AG08395 (cell line): Measurements from ENCODE around the gene LRRC53.

Source experiments
- DNase-seq: peaks from one replicate; pipeline ENCODE4 v3.0.0; 2012; ENCODE audit warnings: mixed read lengths, low spot score

The LRRC53 gene

DNA sequence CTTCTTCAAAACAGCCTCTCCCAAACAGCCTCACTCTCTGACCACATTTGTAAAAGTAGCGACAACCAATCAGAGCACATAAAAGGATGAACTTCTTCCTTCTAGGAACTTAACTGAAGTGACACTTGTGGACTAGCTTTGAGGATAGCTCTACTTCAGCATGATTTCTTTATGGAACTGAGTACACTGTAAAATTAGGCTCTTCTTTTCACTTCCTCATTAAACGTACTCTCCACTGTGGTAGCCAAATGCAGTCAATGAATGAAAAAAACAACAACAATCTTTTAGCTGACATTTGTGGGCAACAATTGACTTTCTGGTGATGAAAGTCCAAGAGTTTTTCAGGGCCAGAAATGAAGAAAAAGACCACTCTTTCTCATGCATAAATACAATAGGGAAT is 9.6 kb downstream of the LRRC53 start:
- no peak for DNase-seq

DNA sequence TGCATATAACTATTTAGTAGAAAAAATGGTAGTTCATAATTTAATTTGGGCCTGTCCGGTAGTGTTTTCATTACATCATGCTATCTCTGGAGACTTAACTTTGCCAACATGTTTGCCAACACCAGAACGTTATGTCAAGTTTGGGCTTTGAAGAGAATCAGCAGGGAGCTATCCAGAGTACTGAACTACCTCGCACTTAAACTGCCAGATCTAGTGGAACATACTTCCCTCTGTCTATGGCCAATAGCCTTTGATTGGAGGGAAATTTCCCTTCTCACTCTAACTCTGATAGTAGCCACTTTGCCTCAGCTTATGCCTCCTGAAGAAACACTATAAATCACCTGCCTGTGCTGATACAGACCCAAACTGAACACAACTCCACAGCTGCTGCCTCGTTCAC is 10.0 kb downstream of the LRRC53 start:
- DNase-seq: peak; percentile 40

GRCh38 chr1:74498901-74499300 is 13.5 kb downstream of the LRRC53 start:
- DNase-seq: no peak

DNA sequence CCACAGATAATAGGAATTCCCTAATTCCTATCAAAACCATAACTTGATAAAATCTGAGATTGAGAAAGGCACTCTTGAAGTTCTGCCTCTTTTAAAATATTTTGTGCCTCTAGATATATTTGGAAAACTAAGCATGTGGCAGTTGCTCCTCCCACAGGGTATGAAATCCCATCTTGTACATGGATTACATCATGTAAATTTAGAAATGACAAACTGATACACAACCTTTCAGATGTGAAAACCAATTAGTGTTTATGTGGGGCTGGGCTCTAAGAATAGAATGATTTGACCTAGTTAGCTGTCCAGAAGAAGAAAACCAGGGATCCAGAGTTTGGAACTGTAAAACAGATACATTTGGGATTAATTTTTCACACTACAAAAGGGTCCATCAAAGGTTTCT is 15.7 kb downstream of the LRRC53 start:
- no peak for DNase-seq

- DNase-seq: no peak
Measured at GRCh38 chr1:74486036-74486435, 26.4 kb downstream of the LRRC53 start.

DNA sequence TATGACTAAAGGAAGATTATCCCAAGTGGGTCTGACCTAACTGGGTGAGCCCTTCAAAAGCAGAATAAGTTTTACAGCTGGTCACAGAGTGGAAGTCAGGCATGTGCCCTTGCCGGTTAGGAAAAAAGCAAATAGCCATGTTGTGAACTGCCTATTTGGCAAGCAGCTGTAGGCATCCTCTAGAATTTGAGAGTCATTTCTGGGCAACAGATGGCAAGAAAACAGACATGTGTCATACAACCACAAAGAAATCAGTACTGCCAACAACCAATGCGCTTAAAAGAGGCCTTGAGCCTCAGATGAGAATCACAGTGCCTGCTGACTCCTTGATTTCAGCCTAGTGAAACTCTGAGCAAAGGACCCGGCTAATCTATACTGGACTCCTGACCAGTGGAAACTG is 26.8 kb downstream of the LRRC53 start:
- no peak for DNase-seq

- no peak for DNase-seq
Measured at GRCh38 chr1:74481607-74482006, 30.8 kb downstream of the LRRC53 start.

- no peak for DNase-seq
Measured at GRCh38 chr1:74480068-74480467, 32.3 kb downstream of the LRRC53 start.

DNA sequence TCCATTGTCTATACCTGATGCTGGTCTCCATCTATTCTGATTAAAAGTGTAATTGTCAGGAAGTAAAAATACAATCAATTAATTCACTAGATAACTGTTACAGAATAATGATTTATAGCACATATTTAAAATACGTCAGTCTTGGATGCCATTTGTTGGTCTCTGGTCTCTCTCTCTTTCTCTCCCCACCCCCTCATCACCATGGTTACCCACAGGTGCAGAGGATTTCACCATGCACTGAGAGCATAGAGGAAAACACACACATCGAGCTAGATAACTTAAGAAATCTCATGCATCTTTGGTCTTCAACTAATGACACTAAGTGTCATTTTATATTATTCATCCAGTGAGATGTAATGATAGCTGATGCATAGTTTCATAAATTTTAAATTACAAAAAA is 33.4 kb downstream of the LRRC53 start:
- no peak for DNase-seq

DNA sequence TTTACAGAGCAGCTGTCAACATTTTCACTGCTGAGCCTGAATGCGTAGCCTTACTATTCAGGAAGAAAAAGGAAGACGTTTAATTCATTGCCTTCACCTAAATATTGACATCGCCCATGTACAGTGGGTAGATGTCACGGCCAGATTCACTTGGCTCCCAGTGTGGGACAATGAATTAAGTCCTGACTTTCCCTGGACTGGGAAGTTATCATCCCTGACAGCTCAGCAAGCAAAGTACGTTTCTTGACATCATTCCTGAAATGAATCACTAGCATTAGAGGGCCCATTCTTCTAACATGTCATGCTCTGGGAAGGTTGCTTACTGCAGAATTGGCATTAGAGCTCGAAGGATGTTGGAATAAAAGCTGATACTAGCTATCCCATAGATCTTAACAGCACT is 37.8 kb downstream of the LRRC53 start:
- no peak for DNase-seq

- no peak for DNase-seq
Measured at GRCh38 chr1:74471470-74471869, 40.9 kb downstream of the LRRC53 start.

DNA sequence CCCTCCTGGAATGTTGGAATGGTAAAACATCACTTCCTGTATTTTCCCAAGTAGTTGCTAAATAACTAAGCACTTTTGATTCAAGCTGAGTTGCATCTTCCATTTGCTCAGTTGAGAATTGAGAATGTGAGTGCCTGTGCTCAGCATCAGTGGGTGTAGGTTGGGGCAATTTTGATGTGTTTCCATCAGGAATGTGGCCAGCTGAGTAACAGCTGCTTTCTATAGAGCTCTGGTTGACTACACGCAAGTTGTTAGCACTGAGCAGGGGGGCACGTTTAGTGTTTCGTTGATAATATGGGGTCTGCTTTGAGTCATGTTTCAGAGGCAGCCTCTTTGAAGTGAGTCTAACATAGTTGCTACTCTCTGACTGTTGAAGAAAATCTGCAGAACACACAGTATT is 41.5 kb downstream of the LRRC53 start:
- no peak for DNase-seq

- DNase-seq: no peak
Measured at GRCh38 chr1:74470251-74470650, 42.2 kb downstream of the LRRC53 start.

DNA sequence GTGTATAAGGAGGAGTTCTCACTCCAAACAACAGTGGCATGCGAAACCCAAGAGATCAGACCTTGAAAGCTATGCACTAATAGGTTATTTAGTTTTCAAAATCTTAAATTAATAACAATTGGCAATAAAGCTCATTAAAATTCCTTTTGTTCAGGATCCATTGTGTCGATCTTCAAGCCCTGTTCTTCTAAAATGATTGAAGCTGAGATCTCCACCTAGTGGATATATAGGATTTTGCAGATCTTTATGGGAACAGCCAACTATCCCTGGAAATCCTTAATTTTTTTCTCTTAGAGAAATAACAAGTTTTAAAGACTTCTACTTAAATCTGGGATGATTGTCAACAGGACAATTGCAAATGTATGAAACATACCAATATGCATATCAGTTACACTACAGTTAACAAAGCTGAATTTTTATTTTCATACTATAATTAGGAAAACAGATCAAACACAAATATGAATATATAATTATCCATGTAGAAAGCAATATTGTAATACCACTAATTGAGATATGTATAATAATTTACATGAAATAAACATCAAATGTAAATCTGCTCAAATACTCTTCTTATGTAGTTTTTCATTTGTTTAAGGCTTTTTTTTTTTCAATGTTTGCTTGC is 43.3 kb downstream of the LRRC53 start:
- DNase-seq: peak; percentile 56

- DNase-seq: no peak
Measured at GRCh38 chr1:74467786-74468377, 44.5 kb downstream of the LRRC53 start.

GRCh38 chr1:74465193-74465681 is 47.2 kb downstream of the LRRC53 start:
- no peak for DNase-seq

- DNase-seq: no peak
Measured at GRCh38 chr1:74464037-74464436, 48.4 kb downstream of the LRRC53 start.

- peak; percentile 31 for DNase-seq
Measured at GRCh38 chr1:74463333-74463988, 49.0 kb downstream of the LRRC53 start.

DNA sequence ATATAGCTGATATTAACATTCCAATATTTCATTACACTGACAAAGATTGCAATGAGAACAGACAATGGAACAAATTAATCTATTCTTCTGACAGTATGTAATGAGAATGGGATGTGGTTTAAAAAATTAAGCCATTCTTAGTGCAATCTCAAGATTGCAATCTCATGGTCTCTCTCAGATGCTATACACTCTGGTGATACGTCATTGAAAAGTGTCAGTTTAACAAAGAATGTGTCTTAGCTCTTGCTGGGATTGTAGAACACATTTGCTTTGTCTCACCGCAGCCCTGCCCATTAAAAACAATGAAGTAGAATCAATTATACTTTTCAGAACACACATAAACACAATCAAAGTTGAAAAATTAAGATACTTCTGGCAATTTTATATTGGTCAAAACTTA is 55.2 kb downstream of the LRRC53 start:
- no peak for DNase-seq

GRCh38 chr1:74455390-74455789 is 57.0 kb downstream of the LRRC53 start:
- no peak for DNase-seq

- no peak for DNase-seq
Measured at GRCh38 chr1:74453277-74453676, 59.1 kb downstream of the LRRC53 start.

DNA sequence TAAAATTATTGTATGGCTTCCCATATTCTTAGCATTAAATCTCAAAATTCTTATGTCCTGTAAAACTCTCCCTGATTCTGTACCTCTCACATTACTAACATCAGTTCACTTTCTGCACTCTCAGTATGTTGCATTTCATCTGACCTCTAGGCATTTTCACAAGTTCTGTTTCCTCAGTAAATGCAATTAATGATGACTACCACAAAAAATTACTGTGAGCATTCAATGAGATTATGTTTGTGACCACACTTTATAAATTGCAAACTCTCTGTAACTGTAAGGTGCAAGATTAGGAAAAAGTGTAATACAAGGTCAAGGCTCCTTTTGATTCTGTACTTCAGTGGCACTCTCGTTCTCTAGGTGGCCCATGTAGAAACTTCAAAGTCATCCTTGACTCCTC is 60.4 kb downstream of the LRRC53 start:
- DNase-seq: no peak

DNA sequence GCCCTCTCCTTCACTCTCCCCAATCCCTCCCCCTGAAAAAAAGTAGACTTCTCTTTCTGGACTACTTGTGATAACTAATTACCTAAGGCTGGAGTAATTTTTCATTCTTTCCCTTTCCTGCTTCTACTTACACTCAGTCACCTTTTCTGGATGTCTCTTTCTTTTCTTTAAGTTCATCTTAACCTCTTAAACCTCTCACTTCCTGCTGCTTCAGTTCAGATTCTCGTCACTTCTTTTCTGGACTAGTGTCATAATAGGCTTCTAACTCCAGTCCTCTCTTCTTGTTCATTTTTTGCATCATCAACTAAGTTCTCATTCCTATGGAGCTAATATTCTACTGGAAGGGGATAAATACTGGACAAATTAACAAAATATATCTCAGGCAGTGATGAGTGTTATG is 75.4 kb downstream of the LRRC53 start:
- no peak for DNase-seq

DNA sequence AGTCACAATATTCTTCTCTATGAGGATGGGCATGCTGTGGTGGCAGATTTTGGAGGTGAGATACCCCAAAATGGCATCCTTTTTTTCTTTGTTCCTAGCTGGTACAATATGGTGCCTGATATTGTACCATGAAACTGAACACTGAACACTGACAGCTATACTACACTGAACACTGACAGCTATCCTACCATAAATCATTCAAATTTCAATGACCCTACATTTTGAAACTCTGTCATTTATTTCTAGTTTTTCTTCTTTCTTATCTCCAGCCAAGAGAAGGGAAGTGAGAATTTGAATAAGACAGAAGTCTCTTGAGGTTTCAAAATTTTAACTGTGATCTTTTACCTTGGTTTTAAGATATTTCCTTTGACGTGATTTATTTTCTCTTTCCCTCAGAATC is 76.3 kb downstream of the LRRC53 start:
- no peak for DNase-seq
